ENCODE data around the gene HSPA12B. TPM values are rescaled to one million over a fixed set of nuclear protein-coding genes. Genes with fewer than 3 reads are reported as not detected.
"Not testable (repeated sequence)": the region's sequence is repeated elsewhere in the genome, so short reads cannot be mapped to it uniquely, and the experiment has no call there.

HSPA12B gene
- total RNA-seq, 1 experiment from 2014 or later = 2.7 TPM

GRCh38 chr20:3794168-3794567, 61.7 kb downstream of the HSPA12B start:
- not testable (repeated sequence) for H2BK120ac ChIP-seq (ENCODE audit: low read depth, low read length, poor library complexity, severe bottlenecking); H3K18ac ChIP-seq (ENCODE audit: insufficient read length, low read depth, low read length); H3K79me1 ChIP-seq (ENCODE audit: insufficient read depth, low read depth, low read length, poor library complexity, severe bottlenecking); H3K9me3 Mint-ChIP-seq; H2BK20ac ChIP-seq (ENCODE audit: low read depth, low read length, poor library complexity, severe bottlenecking); H3K79me2 ChIP-seq (ENCODE audit: insufficient read depth, low read length); H3K56ac ChIP-seq (ENCODE audit: insufficient read length, low read depth, low read length); H3T11ph ChIP-seq (ENCODE audit: low read length); H3K27me3 ChIP-seq (ENCODE audit: insufficient read depth, low read length); H3K4ac ChIP-seq (ENCODE audit: low read depth, low read length); H3K27ac Mint-ChIP-seq; H2AK5ac ChIP-seq (ENCODE audit: insufficient read length, low read length); H2BK5ac ChIP-seq (ENCODE audit: insufficient read length, low read length); H2BK15ac ChIP-seq (ENCODE audit: low read depth, low read length); H4K8ac ChIP-seq (replicated peaks; ENCODE audit: insufficient read length, low read depth, low read length); H3K4me1 ChIP-seq (ENCODE audit: insufficient read depth, low read length); H4K91ac ChIP-seq (ENCODE audit: insufficient read length, low read depth, low read length); DNase-seq; H2BK12ac ChIP-seq (ENCODE audit: insufficient read length, low read depth, low read length); H3K4me3 Mint-ChIP-seq; H3K23ac ChIP-seq (ENCODE audit: insufficient read length, low read depth, low read length); H3K36me3 Mint-ChIP-seq (ENCODE audit: insufficient read depth in 1 of 3, low read depth in 3 of 3); H3K27ac ChIP-seq (ENCODE audit: insufficient read length, low read depth, low read length); H3K4me2 ChIP-seq (ENCODE audit: insufficient read depth, insufficient read length, low read length); H3K14ac ChIP-seq (ENCODE audit: insufficient read depth, low read length); H2AFZ ChIP-seq (ENCODE audit: low read length); H3K9ac ChIP-seq (ENCODE audit: extremely low read depth, insufficient read length, low read length); H3K9me3 ChIP-seq (ENCODE audit: control insufficient read depth, low read depth, low read length); H4K5ac ChIP-seq (ENCODE audit: insufficient read length, low read depth, low read length); H4K20me1 ChIP-seq (ENCODE audit: control insufficient read depth, insufficient read depth, insufficient read length)
- no CpG with 5 or more reads among the region's 3 CpGs for WGBS (ENCODE audit: extremely low coverage, insufficient read length, low lambda C conversion rate)
- H3K27me3 Mint-ChIP-seq (ENCODE audit: low read depth) = peaks cover 26% of the 10 kb centered on the region
- H3K4me1 Mint-ChIP-seq = peaks cover 27 to 31% of the 10 kb centered on the region in 2 experiments
- peaks cover 11% of the 10 kb centered on the region for H3K23me2 ChIP-seq (ENCODE audit: insufficient read length, low read depth, low read length, poor library complexity, severe bottlenecking)

Measured in H9 (cell line).